Urothelium cell line (cell line): ENCODE measurements around the gene CAMKMT.

ENCODE experiments used
- DNase-seq: peaks from one replicate; pipeline ENCODE4 v3.0.0; 2011; ENCODE audit warnings: low spot score, mixed read lengths
- FAIRE-seq: peaks from 2 replicates; lab custom pipeline; 2011; peaks lifted over from hg19 to GRCh38; lab: Jason Lieb, UNC

Gene CAMKMT

GRCh38 chr2:44547718-44548117, 186.0 kb downstream of the CAMKMT start:
- FAIRE-seq: no peak
- DNase-seq: no peak

- DNase-seq (no peak), FAIRE-seq (no peak)
Observed at GRCh38 chr2:44548221-44549098, 186.7 kb downstream of the CAMKMT start.

- FAIRE-seq (no peak), DNase-seq (peak; percentile 78)
Observed at GRCh38 chr2:44549099-44549471, 187.3 kb downstream of the CAMKMT start.

DNA sequence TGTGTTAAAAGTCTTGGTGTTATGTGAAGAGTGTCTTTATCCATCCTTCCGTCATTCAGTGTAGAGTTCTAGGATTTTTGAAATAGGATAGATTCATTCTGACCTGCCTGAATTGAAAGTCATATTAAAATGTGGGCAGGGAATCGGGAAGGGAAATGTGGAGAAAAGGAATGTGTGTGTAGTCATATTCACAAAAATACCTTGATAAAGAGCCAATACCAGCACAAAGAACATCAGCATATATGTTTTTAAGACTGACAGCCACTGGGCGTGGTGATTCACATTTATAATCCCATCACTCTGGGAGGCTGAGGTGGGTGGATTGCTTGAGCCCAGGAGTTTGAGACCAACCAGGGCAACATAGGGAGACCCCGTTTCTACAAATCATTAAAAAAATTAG, 188.1 kb downstream of the CAMKMT start:
- DNase-seq (no peak), FAIRE-seq (no peak)

- DNase-seq (no peak), FAIRE-seq (no peak)
Observed at GRCh38 chr2:44550561-44550960, 188.8 kb downstream of the CAMKMT start.

- FAIRE-seq (no peak), DNase-seq (no peak)
Observed at GRCh38 chr2:44551497-44551896, 189.8 kb downstream of the CAMKMT start.

GRCh38 chr2:44553456-44553855, 191.7 kb downstream of the CAMKMT start:
- FAIRE-seq (peak; percentile 82), DNase-seq (no peak)

DNA sequence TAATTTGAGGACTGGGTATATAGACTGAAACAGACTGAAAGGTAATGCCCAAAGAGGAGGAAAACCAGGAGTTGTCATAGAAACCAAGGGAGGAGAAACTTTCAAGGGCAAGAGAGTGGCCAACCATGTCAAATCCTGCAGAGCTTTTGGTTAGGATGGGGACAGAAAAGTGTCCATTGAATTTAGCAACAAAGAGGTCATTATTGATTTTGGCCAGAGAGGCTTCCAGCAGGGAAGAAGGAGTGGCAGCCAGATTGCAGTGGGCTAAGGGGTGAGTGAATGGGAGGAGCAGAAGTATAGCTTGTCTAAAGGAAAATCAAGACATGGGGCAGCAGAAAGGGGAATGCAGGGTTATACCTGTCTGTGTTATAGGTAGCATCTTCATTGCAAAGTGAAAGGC, 194.0 kb downstream of the CAMKMT start:
- FAIRE-seq (no peak), DNase-seq (no peak)

DNA sequence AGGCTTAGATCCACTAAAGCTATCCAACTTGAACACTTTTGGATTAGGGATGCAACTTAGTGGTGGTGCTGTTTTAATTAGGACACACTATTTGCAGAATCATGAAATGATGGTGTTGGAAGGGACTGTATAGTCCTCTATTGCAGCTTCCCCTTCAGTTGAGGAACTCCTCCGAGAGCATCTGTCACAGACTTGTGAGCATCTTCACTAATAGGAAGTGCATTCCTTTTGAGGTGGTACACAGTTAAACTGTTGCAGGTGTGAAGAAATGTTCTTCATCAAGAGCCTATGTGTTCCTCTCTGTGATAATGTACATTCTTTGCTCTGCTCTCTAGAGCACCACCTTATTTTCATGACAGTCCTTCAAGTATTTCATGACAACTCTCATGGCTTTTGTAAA, 197.4 kb downstream of the CAMKMT start:
- peak; percentile 48 for FAIRE-seq
- no peak for DNase-seq

- FAIRE-seq: no peak
Observed at GRCh38 chr2:44560352-44560751, 198.6 kb downstream of the CAMKMT start.

GRCh38 chr2:44560941-44561340, 199.2 kb downstream of the CAMKMT start:
- DNase-seq (no peak), FAIRE-seq (no peak)

More at GRCh38 chr2:44560352-44560751, 198.6 kb downstream of the CAMKMT start:
- no peak for DNase-seq

GRCh38 chr2:44562737-44563136, 201.0 kb downstream of the CAMKMT start:
- no peak for FAIRE-seq

GRCh38 chr2:44564752-44565151, 203.0 kb downstream of the CAMKMT start:
- DNase-seq (no peak), FAIRE-seq (no peak)

More at GRCh38 chr2:44562737-44563136, 201.0 kb downstream of the CAMKMT start:
- DNase-seq: no peak

DNA sequence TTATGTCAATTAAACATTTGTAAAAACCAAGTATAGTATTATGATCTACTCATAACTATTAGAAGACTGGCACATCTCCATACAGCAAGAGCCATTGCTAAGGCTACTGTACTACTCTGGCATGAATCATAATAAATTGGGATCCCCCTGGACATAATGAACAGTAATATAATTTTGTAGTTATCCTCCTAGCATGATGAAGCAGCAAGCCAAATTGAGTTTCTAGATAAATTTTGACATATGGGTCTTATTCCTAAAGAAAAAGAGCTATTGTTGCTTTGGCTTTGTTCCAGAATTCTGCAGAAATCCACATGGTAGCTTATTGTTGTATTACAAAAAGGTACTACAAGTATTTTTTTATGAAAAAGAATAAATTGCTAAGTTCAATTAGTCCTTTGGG, 204.3 kb downstream of the CAMKMT start:
- no peak for FAIRE-seq
- no peak for DNase-seq

GRCh38 chr2:44569491-44569890, 207.7 kb downstream of the CAMKMT start:
- DNase-seq: no peak
- FAIRE-seq: no peak

DNA sequence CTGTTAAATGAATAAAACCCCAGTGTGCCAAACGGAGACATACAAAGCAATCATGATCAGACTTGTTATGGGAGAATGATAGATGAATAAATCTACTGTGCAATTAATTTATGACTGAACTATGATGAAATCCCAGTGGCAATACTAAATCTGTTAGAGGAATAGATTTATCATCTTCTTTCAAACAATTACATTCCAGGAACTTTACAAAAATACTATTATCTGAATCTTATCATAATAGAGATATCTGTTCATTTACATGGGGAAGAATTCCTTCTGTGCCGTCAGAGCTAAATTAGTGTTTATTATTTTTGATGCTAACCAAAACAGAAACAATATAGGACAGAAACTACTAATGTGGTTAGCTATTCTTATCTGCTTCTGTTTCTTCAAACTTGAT, 208.5 kb downstream of the CAMKMT start:
- FAIRE-seq: no peak
- DNase-seq: no peak

DNA sequence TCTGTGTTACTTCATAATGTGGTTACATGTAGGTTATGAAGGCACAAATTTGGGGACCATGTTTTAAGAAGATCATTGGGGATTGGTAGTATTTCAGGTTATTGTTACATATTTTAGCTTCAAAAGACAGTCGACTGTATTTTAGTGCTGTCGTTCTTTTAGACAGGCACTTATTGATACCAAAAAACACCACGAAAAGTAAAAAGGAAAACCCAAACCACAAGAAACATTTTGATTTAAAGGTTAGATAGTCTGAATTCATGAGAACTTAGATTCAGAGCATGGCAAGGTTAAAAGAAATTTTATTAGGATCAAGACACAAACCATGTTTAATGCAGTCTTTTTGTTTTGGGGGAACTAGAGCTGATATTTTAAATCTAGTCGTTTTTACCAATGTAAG, 209.0 kb downstream of the CAMKMT start:
- FAIRE-seq (no peak), DNase-seq (no peak)

DNA sequence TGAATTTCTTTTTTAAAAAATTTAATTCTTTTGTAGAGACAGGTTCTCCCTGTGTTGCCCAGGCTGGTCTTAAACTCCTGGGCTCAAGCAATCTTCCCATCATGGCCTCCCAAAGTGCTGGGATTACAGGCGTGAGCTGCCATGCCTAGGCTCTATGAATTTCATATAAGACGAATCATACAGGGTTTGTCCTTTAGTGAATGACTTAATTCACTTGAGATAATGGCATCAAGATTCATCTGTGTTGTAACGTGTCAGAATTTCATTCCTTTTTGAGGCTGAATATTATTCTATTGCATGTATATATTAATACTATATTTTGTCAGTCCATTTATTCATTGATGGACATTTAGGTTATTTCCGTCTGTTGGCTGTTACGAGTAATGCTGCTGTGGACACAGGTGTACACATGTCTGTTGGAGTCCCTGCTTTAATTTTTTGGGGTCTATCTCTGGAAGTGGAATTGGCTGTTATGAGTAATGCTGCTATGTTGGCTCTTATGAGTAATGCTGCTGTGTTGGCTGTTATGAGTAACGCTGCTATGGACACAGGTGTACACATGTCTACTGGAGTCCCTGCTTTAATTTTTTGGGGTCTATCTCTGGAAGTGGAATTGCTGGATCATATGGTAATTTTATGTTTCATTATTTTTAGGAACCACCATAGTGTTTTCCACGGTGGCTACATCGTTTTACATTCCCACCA, 210.6 kb downstream of the CAMKMT start:
- FAIRE-seq (no peak), DNase-seq (no peak)

GRCh38 chr2:44573996-44574395, 212.2 kb downstream of the CAMKMT start:
- DNase-seq: no peak
- no peak for FAIRE-seq

GRCh38 chr2:44578471-44579093, 216.8 kb downstream of the CAMKMT start:
- DNase-seq (peak; percentile 42), FAIRE-seq (no peak)

DNA sequence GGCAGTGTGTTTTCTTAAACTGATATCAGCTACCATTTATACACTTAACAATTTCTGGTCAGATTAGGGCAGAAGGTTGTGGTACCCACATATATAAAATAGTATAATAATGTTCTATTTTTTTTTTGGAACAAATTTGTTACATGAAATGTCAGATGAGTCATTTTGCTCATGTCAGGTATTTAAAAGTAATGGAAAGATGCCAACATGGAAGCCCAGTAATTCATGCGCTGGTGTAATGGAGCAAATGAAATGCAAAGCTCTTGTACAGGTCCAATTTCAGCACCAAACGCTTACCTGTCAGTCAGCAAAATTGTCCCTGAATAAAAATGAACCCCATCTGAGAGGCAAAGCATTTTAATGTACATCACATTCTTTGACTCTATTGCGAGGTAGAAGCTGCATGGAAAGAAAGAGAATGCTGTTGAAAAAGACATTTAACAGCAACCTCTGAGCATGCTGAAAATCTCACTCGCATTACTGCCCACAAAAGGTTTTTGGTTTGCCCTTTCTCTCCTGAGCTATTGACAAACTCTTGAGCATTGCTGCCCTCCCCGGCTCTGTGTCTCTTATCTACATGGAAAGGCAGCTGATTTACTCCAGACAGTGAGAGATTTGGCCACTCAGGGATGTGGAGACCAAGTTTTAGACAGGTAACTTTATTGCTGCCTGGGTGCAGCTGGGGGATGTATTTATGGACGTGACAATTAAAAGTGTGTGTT, 217.5 kb downstream of the CAMKMT start:
- FAIRE-seq: no peak

More for the DNA sequence above, 217.5 kb downstream of the CAMKMT start:
- no peak for DNase-seq
